Endothelial cell of umbilical vein (primary cell): ENCODE results near the gene SEC31A.

Experiments used
- CTCF ChIP-seq, 2 donors: IDR thresholded peaks; 1 replicate in 1 of 2; 2 replicates in 1 of 2; pipeline ENCODE4 v1.5.1; 2011; ENCODE audit warnings: low read length in 2 of 2, mild to moderate bottlenecking in 2 of 2, moderate library complexity in 2 of 2, control low read depth in 1 of 2, inconsistent platforms in 1 of 2, low read depth in 1 of 2; ENCODE audit not compliant: insufficient read depth in 1 of 2; ENCODE audit errors: extremely low read depth in 1 of 2
- EZH2 ChIP-seq: IDR thresholded peaks from 2 replicates; pipeline ENCODE4 v1.6.1; 2012; ENCODE audit warnings: borderline replicate concordance, low read depth, mild to moderate bottlenecking, moderate library complexity, low read length, inconsistent platforms; ENCODE audit not compliant: severe bottlenecking
- POLR2A ChIP-seq: IDR thresholded peaks from 2 replicates; pipeline ENCODE4 v1.6.1; 2012; ENCODE audit warnings: low read depth, mild to moderate bottlenecking, control low read depth, low read length

GRCh38 chr4:82770607-82771006 is 120.3 kb downstream of the SEC31A start:
- TF ChIP-seq EZH2: no peak
- no peak for TF ChIP-seq CTCF (IDR thresholded peaks at IDR 0.05; ENCODE audit: extremely low read depth in 1 of 2, insufficient read depth in 1 of 2, low read depth in 1 of 2, low read length in 2 of 2)
- no peak for TF ChIP-seq POLR2A
